MG63 (cell line): Measurements from ENCODE around the gene PIK3C2B. TPM values are rescaled to one million over a fixed set of nuclear protein-coding genes. Genes with fewer than 3 reads are reported as not detected.
"Not testable (repeated sequence)": the region's sequence is repeated elsewhere in the genome, so short reads cannot be mapped to it uniquely, and the experiment has no call there.

Source experiments
- DNase-seq: peaks from one replicate; pipeline ENCODE4 v3.0.0-alpha.2; 2020
- H3K27me3 ChIP-seq: fragments of 250-450 bp; sonication (Bioruptor Pico); 2 replicates; pipeline ENCODE4 v1.5.1; 2020; ENCODE audit warnings: mild to moderate bottlenecking, moderate library complexity
- H3K36me3 ChIP-seq: fragments of 250-450 bp; sonication (Bioruptor Pico); 2 replicates; pipeline ENCODE4 v1.5.1; 2020; ENCODE audit warnings: mild to moderate bottlenecking, moderate library complexity
- H3K4me3 ChIP-seq: fragments of 250-450 bp; sonication (Bioruptor Pico); 2 replicates; pipeline ENCODE4 v1.5.1; 2020; ENCODE audit warnings: mild to moderate bottlenecking, moderate library complexity
- H3K9me3 ChIP-seq: fragments of 250-450 bp; sonication (Bioruptor Pico); 2 replicates; pipeline ENCODE4 v1.5.1; 2020; ENCODE audit warnings: mild to moderate bottlenecking, moderate library complexity
- total RNA-seq: library from RNA; depleted of rRNA; stranded (reverse); fragments of >200 nt; shearing (Covaris generic); gene quantifications from 2 replicates; pipeline ENCODE4 v1.2.3, GENCODE V29; 2014; ENCODE audit warnings: low replicate concordance

PIK3C2B gene
- total RNA-seq, 1 experiment from 2014 or later = 3.4 TPM

- Histone ChIP-seq H3K4me3 (peak overlapping the region; percentile 81), H3K9me3 (0 out of 2 replicates have a peak, but pooled peaks cover 2% of the 10 kb centered on the region), H3K27me3 (peaks cover 11% of the 10 kb centered on the region), H3K36me3 (no peaks in the 10 kb centered on the region)
- DNase-seq = peak; percentile 81
Measured at GRCh38 chr1:204493145-204493983, 1.2 kb downstream of the PIK3C2B start.

- Histone ChIP-seq H3K36me3 (no peaks in the 10 kb centered on the region), H3K27me3 (peaks cover 11% of the 10 kb centered on the region)
- no peak for DNase-seq
Measured at GRCh38 chr1:204491655-204492054, 3.0 kb downstream of the PIK3C2B start.

GRCh38 chr1:204487256-204487615, 7.4 kb downstream of the PIK3C2B start:
- H3K27me3 ChIP-seq = no peaks in the 10 kb centered on the region
- no peak for DNase-seq
- no peaks in the 10 kb centered on the region for H3K9me3 ChIP-seq

More at GRCh38 chr1:204491655-204492054, 3.0 kb downstream of the PIK3C2B start:
- Histone ChIP-seq H3K4me3 (no peak overlapping the region), H3K9me3 (0 out of 2 replicates have a peak, but pooled peaks cover 2% of the 10 kb centered on the region)

GRCh38 chr1:204486513-204487255, 7.9 kb downstream of the PIK3C2B start:
- not testable (repeated sequence) for H3K36me3 ChIP-seq, H3K4me3 ChIP-seq, H3K9me3 ChIP-seq, H3K27me3 ChIP-seq
- peak; percentile 30 for DNase-seq

More at GRCh38 chr1:204487256-204487615, 7.4 kb downstream of the PIK3C2B start:
- Histone ChIP-seq H3K36me3 (no peaks in the 10 kb centered on the region), H3K4me3 (no peak overlapping the region)

GRCh38 chr1:204483791-204484190, 10.8 kb downstream of the PIK3C2B start:
- DNase-seq = no peak
- no peak overlapping the region for H3K4me3 ChIP-seq
- no peaks in the 10 kb centered on the region for H3K27me3 ChIP-seq
- H3K9me3 ChIP-seq = no peaks in the 10 kb centered on the region
- no peaks in the 10 kb centered on the region for H3K36me3 ChIP-seq

- Histone ChIP-seq H3K4me3 (no peak overlapping the region), H3K36me3 (no peaks in the 10 kb centered on the region), H3K9me3 (no peaks in the 10 kb centered on the region), H3K27me3 (no peaks in the 10 kb centered on the region)
- DNase-seq = no peak
Measured at GRCh38 chr1:204480515-204480914, 14.1 kb downstream of the PIK3C2B start.

GRCh38 chr1:204479387-204480136, 15.0 kb downstream of the PIK3C2B start:
- Histone ChIP-seq H3K36me3 (no peaks in the 10 kb centered on the region), H3K27me3 (no peaks in the 10 kb centered on the region), H3K4me3 (no peak overlapping the region), H3K9me3 (no peaks in the 10 kb centered on the region)
- DNase-seq = no peak

- no peak for DNase-seq
- Histone ChIP-seq H3K27me3 (no peaks in the 10 kb centered on the region), H3K36me3 (no peaks in the 10 kb centered on the region), H3K9me3 (no peaks in the 10 kb centered on the region), H3K4me3 (no peak overlapping the region)
Measured at GRCh38 chr1:204478921-204479320, 15.7 kb downstream of the PIK3C2B start.

DNA sequence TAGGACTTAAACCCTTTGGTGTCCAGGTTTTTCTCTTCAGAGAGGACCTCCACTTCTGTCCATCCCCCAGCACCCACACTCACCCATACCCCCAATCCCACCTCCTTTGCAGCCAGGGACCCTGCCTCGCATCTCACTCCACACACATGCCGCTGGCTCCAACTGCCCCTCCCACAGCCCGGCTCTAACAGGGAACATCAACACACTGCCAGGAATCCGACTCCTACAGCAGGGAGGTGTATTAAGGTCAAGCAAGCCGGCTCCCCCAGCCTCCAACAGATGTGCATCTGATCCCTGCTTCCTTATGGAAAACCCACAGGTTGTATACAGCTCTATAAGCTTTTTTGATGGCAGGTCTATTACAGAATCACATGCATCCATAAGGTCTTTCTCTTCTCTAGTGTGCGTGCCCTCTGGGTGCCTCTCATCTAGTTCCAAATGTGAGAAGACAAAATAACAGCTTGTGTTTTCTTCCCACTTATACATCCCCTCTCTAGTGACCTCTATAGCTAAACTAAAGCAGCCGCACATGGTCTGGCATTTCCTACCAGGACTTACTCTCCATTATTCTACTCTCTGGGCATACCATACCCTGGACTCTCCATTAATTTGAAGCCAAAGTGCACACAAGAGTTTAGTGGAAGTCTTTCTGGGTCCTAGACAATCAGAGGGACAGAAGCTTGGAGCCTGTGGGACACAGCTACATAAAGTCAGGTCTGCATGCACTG, 16.3 kb downstream of the PIK3C2B start:
- H3K36me3 ChIP-seq = no peaks in the 10 kb centered on the region
- H3K4me3 ChIP-seq = no peak overlapping the region
- H3K27me3 ChIP-seq = no peaks in the 10 kb centered on the region
- no peak for DNase-seq
- no peaks in the 10 kb centered on the region for H3K9me3 ChIP-seq

DNA sequence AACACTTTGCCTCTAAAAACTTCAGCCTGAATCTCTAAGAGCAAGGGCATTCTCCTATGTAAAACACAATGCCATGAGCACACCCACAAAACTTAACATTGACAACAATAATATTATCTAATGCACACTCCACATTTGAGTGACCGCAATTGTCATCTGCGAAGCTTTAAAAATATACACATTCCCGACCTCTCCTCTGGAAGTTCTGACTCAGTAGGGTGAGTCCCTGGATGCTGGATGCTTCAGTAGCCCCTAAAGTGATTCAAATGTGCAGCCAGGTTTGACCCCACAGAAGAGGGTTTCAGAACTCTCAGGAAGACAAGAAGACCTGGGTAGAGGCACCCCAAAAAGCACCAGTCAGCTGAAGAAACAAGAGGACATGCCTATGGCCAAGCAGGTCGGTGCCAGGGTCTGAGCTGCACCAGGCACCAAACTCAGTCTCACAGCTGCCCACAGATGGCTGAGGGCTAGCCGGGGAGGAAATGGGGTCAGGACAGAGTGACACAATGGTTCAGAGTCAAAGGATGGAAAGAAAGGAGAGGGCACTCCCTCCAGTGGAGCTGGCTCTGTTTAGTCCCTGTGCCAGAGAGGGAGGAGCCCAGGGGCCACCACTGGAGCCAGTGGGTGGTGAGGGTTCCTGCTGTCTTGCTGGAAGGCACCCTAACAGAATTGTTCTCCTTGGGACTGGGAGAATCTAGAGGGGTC, 17.4 kb downstream of the PIK3C2B start:
- H3K9me3 ChIP-seq = no peaks in the 10 kb centered on the region
- no peaks in the 10 kb centered on the region for H3K27me3 ChIP-seq
- DNase-seq = peak; percentile 35
- H3K4me3 ChIP-seq = no peak overlapping the region
- H3K36me3 ChIP-seq = no peaks in the 10 kb centered on the region

DNA sequence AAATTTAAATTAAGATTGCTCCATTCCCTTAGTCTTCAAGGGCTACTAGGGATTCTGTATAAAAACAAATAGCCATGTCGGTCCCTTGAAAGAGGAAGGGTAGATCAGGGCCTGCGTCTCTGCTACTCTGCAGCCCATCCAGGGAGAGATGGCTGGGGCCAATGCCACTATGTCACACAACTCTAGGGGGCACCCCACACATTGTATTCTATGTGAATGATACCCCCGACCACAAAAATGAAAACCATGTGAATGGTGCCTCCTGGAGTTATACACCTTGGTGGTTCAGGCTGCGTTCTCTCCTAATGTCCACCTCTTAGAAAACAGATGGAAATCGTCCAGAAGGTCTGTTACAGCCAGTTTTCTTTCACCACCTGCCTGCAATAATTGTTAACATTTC, 18.0 kb downstream of the PIK3C2B start:
- no peak overlapping the region for H3K4me3 ChIP-seq
- no peaks in the 10 kb centered on the region for H3K36me3 ChIP-seq
- H3K9me3 ChIP-seq = no peaks in the 10 kb centered on the region
- H3K27me3 ChIP-seq = no peaks in the 10 kb centered on the region
- DNase-seq = no peak

GRCh38 chr1:204475656-204476432, 18.8 kb downstream of the PIK3C2B start:
- Histone ChIP-seq H3K36me3 (no peaks in the 10 kb centered on the region), H3K4me3 (no peak overlapping the region), H3K27me3 (no peaks in the 10 kb centered on the region), H3K9me3 (no peaks in the 10 kb centered on the region)
- no peak for DNase-seq

- Histone ChIP-seq H3K9me3 (no peaks in the 10 kb centered on the region), H3K36me3 (no peaks in the 10 kb centered on the region), H3K27me3 (no peaks in the 10 kb centered on the region), H3K4me3 (no peak overlapping the region)
- no peak for DNase-seq
Measured at GRCh38 chr1:204473400-204473965, 21.1 kb downstream of the PIK3C2B start.

DNA sequence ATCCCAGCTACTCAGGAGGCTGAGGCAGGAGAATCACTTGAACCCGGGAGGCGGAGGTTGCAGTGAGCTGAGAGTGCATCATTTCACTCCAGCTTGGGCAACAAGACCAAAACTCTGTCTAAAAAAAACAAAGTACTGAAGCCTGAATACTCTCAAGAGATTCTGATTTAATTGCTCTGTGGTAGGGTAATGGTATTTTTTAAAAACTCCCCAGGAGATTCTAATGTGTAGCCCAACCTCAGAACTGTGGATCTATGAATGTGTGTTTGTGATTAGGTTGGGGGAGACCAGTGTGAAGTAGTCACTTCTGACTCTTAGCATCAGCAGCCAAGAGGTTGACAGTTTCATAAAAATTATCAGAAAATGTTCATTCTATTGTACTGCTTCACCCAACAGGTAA, 21.9 kb downstream of the PIK3C2B start:
- H3K27me3 ChIP-seq = no peaks in the 10 kb centered on the region
- H3K9me3 ChIP-seq = no peaks in the 10 kb centered on the region

GRCh38 chr1:204471687-204472086, 22.9 kb downstream of the PIK3C2B start:
- DNase-seq = no peak
- no peaks in the 10 kb centered on the region for H3K27me3 ChIP-seq
- no peaks in the 10 kb centered on the region for H3K9me3 ChIP-seq
- H3K4me3 ChIP-seq = no peak overlapping the region
- H3K36me3 ChIP-seq = no peaks in the 10 kb centered on the region

More for the DNA sequence above, 21.9 kb downstream of the PIK3C2B start:
- Histone ChIP-seq H3K36me3 (no peaks in the 10 kb centered on the region), H3K4me3 (no peak overlapping the region)
- DNase-seq = no peak
